Loucy (cell line): ENCODE results near the gene SNX22.

ENCODE experiments used
- CTCF ChIP-seq: fragments of 200-600 bp; sonication (generic); conservative IDR thresholded peaks from 2 replicates; pipeline ENCODE4 v1.5.1; 2014; ENCODE audit warnings: mild to moderate bottlenecking, antibody characterized with exemption, low read length
- EZH2phosphoT487 ChIP-seq: fragments of 200-600 bp; IDR thresholded peaks from 2 replicates; pipeline ENCODE4 v1.6.1; 2018; ENCODE audit warnings: antibody characterized with exemption, mild to moderate bottlenecking, moderate library complexity, borderline replicate concordance

- TF ChIP-seq CTCF = no peak
- no peak for TF ChIP-seq EZH2phosphoT487
Observed at GRCh38 chr15:64121614-64122013, 29.9 kb upstream of the SNX22 start.
